Naive thymus-derived CD4-positive, alpha-beta T cell (primary cell): Measurements from ENCODE around the gene CD300E. TPM values are rescaled to one million over a fixed set of nuclear protein-coding genes. Genes with fewer than 3 reads are reported as not detected.
A peak's percentile ranks its signal among the peaks of the same experiment; 100 is the strongest.

ENCODE experiments used
- ATAC-seq: fragments of 150-1000 bp; cut with Tn5 transposase; 2 replicates; pipeline ENCODE4 v1.10.0; 2021; ENCODE audit warnings: mild to moderate bottlenecking, moderate library complexity
- CTCF ChIA-PET: fragments of 350-600 bp; sonication (Branson Sonifier 250); formaldehyde crosslinking; loops from one replicate; lab custom pipeline; 2021; ENCODE audit warnings: antibody characterized with exemption; lab: Charles Lee
- POLR2A ChIA-PET: fragments of 350-600 bp; sonication (Branson Sonifier 250); formaldehyde crosslinking; loops from one replicate; lab custom pipeline; 2021; ENCODE audit warnings: antibody characterized with exemption, inconsistent platforms; lab: Charles Lee
- DNase-seq, 9 donors: peaks; one replicate each; pipeline versions ENCODE4 v3.0.0 to v3.0.0-alpha.2; 2020 to 2022; ENCODE audit warnings: mixed read lengths in 1 of 9
- H3K27ac ChIP-seq: one replicate; pipeline ENCODE4 v1.7.0; 2013; ENCODE audit warnings: mild to moderate bottlenecking, low read depth, low read length, moderate library complexity
- H3K27me3 ChIP-seq, 2 donors: one replicate each; pipeline ENCODE4 v1.7.0; 2013; ENCODE audit warnings: low read length in 2 of 2, mild to moderate bottlenecking in 2 of 2, moderate library complexity in 2 of 2; ENCODE audit not compliant: control insufficient read depth in 2 of 2, insufficient read depth in 2 of 2
- H3K36me3 ChIP-seq, 3 experiments: 1 replicate in 2 of 3; 2 replicates in 1 of 3; pipeline ENCODE4 v1.7.0; 2013; ENCODE audit warnings: low read length in 3 of 3, mild to moderate bottlenecking in 3 of 3, moderate library complexity in 1 of 3; ENCODE audit not compliant: insufficient read depth in 3 of 3, control insufficient read depth in 2 of 3
- H3K4me1 ChIP-seq, 2 donors: one replicate each; pipeline ENCODE4 v1.7.0; 2013; ENCODE audit warnings: low read length in 2 of 2, mild to moderate bottlenecking in 2 of 2, moderate library complexity in 1 of 2; ENCODE audit not compliant: control insufficient read depth in 2 of 2, insufficient read depth in 2 of 2
- H3K4me3 ChIP-seq: 2 replicates; pipeline ENCODE4 v1.7.0; 2013; ENCODE audit warnings: mild to moderate bottlenecking, low read length
- H3K9me3 ChIP-seq, 3 experiments: 1 replicate in 2 of 3; 2 replicates in 1 of 3; pipeline ENCODE4 v1.7.0; 2013; ENCODE audit warnings: low read length in 3 of 3; ENCODE audit not compliant: control insufficient read depth in 2 of 3
- H3K27ac Mint-ChIP-seq, 9 donors: one replicate each; pipeline ENCODE4 v1.8.0; 2020 to 2022; ENCODE audit warnings: mixed read lengths in 9 of 9, mild to moderate bottlenecking in 8 of 9, moderate library complexity in 5 of 9, inconsistent platforms in 2 of 9
- H3K27me3 Mint-ChIP-seq, 5 donors: one replicate each; pipeline ENCODE4 v1.8.0; 2021 to 2022; ENCODE audit warnings: mixed read lengths in 5 of 5, mild to moderate bottlenecking in 1 of 5
- H3K36me3 Mint-ChIP-seq, 5 donors: one replicate each; pipeline ENCODE4 v1.8.0; 2020 to 2022; ENCODE audit warnings: mixed read lengths in 5 of 5, mild to moderate bottlenecking in 3 of 5, inconsistent platforms in 1 of 5
- H3K4me1 Mint-ChIP-seq, 7 donors: one replicate each; pipeline ENCODE4 v1.8.0; 2020 to 2022; ENCODE audit warnings: mixed read lengths in 7 of 7, mild to moderate bottlenecking in 3 of 7, inconsistent platforms in 1 of 7
- H3K4me3 Mint-ChIP-seq, 10 donors: one replicate each; pipeline ENCODE4 v1.8.0; 2020 to 2022; ENCODE audit warnings: mild to moderate bottlenecking in 10 of 10, mixed read lengths in 10 of 10, moderate library complexity in 6 of 10, inconsistent platforms in 2 of 10
- H3K9me3 Mint-ChIP-seq, 11 donors: one replicate each; pipeline ENCODE4 v1.8.0; 2020 to 2022; ENCODE audit warnings: mixed read lengths in 11 of 11, mild to moderate bottlenecking in 4 of 11, inconsistent platforms in 1 of 11, moderate library complexity in 1 of 11
- intact Hi-C, 2 donors: fragments of 100-400 bp; cut with micrococcal nuclease; formaldehyde crosslinking; loops; one replicate each; pipeline ENCODE4 v1.15.1; 2023
- polyA plus RNA-seq, 2 donors: library from polyadenylated mRNA; unstranded; fragments of 300-500 nt; fragmentation: Illumina TruSeq; gene quantifications; one replicate each; pipeline ENCODE4 v1.2.3, GENCODE V29; 2021
- total RNA-seq, 6 experiments: library from RNA in 5 of 6; stranded (reverse) in 5 of 6; gene quantifications; 1 replicate in 5 of 6; 2 replicates in 1 of 6; pipeline ENCODE4 v1.2.3 and lab custom pipeline; 2021 to 2026

The CD300E gene
- total and polyA plus RNA-seq, 7 experiments from 2014 or later, result 11.9 to 93.1 TPM; not detected in 5

GRCh38 chr17:74604761-74605160 lies 18.8 kb downstream of the CD300E start:
- H3K4me1 Mint-ChIP-seq, result peaks cover 8 to 40% (median 31%) of the 10 kb centered on the region in 7 donors
- no peak overlapping the region for H3K27ac Mint-ChIP-seq
- intact Hi-C loops, result loop anchor here in 1 of 2 donors (5.0 kb wide), 1 partner anchor 237 kb away; the partner anchor contains the start of gene GPR142
- ATAC-seq (no peak), DNase-seq (no peak)
- H3K9me3 ChIP-seq, result peaks cover 0 to 3% (median 0%) of the 10 kb centered on the region in 3 experiments
- CTCF ChIA-PET, result interaction anchor here (1.3 kb wide), 1 partner anchor 13 kb away, joined by 7 read pairs; the partner anchor contains the start of gene CD300LD
- H3K4me3 Mint-ChIP-seq, result no peak overlapping the region
- H3K9me3 Mint-ChIP-seq, result peaks cover 0 to 1% (median 0%) of the 10 kb centered on the region in 11 donors
- H3K4me1 ChIP-seq, result peaks cover 0 to 18% of the 10 kb centered on the region in 2 donors
- no peaks in the 10 kb centered on the region for H3K27me3 ChIP-seq
- H3K36me3 Mint-ChIP-seq, result peaks cover 0 to 4% (median 0%) of the 10 kb centered on the region in 5 donors
- no peak overlapping the region for H3K27ac ChIP-seq
- POLR2A ChIA-PET, result no interaction called here
- no peaks in the 10 kb centered on the region for H3K36me3 ChIP-seq
- peaks cover 8 to 44% (median 15%) of the 10 kb centered on the region in 5 donors for H3K27me3 Mint-ChIP-seq
- H3K4me3 ChIP-seq, result no peak overlapping the region

DNA sequence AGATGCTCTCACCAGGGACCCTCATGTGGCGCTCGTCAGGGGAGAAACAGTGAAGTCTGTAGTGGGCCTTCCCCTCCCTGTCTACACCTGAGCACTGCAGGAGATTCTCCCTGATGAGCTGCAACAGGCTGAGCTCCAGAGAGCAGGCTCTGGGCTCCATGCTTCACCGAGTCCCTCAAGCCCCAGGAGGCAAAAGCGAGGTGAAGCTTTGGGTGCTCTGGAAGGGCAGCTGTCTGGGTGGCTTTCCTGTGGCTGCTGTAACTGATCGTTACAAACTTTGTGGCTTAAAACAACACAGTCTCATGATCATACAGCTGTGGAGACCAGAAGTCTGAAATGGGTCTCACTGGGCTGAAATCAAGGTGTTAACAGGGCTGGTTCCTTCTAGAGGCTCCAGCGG lies 19.3 kb downstream of the CD300E start:
- H3K4me3 Mint-ChIP-seq, result no peak overlapping the region
- peaks cover 0 to 3% (median 0%) of the 10 kb centered on the region in 3 experiments for H3K9me3 ChIP-seq
- H3K4me1 Mint-ChIP-seq, result peaks cover 11 to 46% (median 37%) of the 10 kb centered on the region in 7 donors
- ChIA-PET CTCF (interaction anchor here (1.3 kb wide), 1 partner anchor 13 kb away, joined by 7 read pairs; the partner anchor contains the start of gene CD300LD), POLR2A (no interaction called here)
- peaks cover 0 to 1% (median 0%) of the 10 kb centered on the region in 11 donors for H3K9me3 Mint-ChIP-seq
- no peak overlapping the region for H3K27ac ChIP-seq
- H3K36me3 Mint-ChIP-seq, result peaks cover 0 to 4% (median 0%) of the 10 kb centered on the region in 5 donors
- peaks cover 8 to 49% (median 20%) of the 10 kb centered on the region in 5 donors for H3K27me3 Mint-ChIP-seq
- no peaks in the 10 kb centered on the region for H3K27me3 ChIP-seq
- intact Hi-C loops, result loop anchor here in 1 of 2 donors (5.0 kb wide), 1 partner anchor 237 kb away; the partner anchor contains the start of gene GPR142
- DNase-seq (no peak), ATAC-seq (no peak)
- H3K27ac Mint-ChIP-seq, result no peak overlapping the region
- H3K4me1 ChIP-seq, result peaks cover 0 to 18% of the 10 kb centered on the region in 2 donors
- no peaks in the 10 kb centered on the region for H3K36me3 ChIP-seq
- H3K4me3 ChIP-seq, result no peak overlapping the region

DNA sequence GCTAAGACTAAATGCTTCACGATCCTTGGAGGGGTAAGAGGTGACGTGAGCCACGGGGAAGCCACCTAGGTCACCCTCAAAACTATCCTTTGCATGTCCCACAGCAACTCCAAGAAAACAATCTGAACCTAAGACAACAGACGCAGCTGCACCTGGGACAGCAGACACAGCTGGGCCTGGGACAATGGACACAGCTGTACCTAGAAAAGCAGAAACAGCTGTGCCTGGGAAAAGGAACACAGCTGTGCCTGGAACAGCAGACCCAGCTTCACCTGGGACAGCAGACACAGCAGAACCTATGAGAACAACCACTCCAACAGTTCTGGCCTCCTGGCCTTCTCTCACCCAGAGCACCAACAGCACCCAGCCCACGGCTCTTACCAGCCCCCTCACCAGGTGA lies 19.8 kb downstream of the CD300E start:
- Histone ChIP-seq H3K27ac (no peak overlapping the region), H3K4me1 (peaks cover 0 to 18% of the 10 kb centered on the region in 2 donors), H3K9me3 (peaks cover 0 to 3% (median 0%) of the 10 kb centered on the region in 3 experiments), H3K27me3 (no peaks in the 10 kb centered on the region), H3K36me3 (no peaks in the 10 kb centered on the region), H3K4me3 (no peak overlapping the region)
- DNase-seq (no peak), ATAC-seq (no peak)
- intact Hi-C loops, result loop anchor here in 1 of 2 donors (5.0 kb wide), 1 partner anchor 236 kb away; the partner anchor contains the start of gene GPR142
- peak overlapping the region in 1 of 10 donors; percentile 71 for H3K4me3 Mint-ChIP-seq
- POLR2A ChIA-PET, result no interaction called here
- peaks cover 8 to 51% (median 20%) of the 10 kb centered on the region in 5 donors for H3K27me3 Mint-ChIP-seq
- CTCF ChIA-PET, result interaction anchor here (1.3 to 1.6 kb wide), 2 partner anchors 12 to 133 kb away, joined by 3 to 7 read pairs; partner anchors contain the start of genes CD300LD and RAB37
- peaks cover 13 to 50% (median 40%) of the 10 kb centered on the region in 7 donors for H3K4me1 Mint-ChIP-seq
- H3K9me3 Mint-ChIP-seq, result peaks cover 0 to 1% (median 0%) of the 10 kb centered on the region in 11 donors
- no peak overlapping the region for H3K27ac Mint-ChIP-seq
- peaks cover 0 to 4% (median 0%) of the 10 kb centered on the region in 5 donors for H3K36me3 Mint-ChIP-seq

DNA sequence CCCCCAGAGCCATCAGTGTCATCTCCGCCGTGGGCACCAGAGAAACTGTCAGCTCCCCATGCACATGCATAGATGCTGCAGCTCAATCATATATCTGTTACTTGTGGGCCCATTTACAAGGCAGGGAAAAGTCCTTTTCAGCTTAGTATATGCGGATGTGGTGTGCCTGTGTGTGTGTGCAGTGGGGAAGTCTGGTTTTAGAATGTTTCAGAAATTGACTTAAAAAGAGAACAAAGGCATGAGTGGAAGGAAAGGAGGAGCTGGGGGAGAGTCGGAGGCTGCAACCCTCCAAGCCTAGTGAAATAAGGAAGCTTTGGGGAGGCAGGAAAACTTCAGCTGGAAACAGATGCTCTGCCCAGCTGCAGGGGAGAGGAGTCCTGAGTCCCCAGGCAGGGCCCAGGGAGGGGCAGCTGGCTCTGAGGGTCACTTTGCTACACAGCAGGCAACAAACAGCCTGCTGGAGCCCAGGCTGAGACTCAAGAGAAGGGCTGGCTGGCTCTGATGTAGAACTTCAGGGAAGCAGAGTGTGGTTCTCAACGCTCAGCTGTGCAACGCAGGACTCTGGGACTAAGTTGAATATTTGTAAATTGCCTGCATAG lies 20.4 kb downstream of the CD300E start:
- Mint-ChIP-seq H3K9me3 (peaks cover 0 to 1% (median 0%) of the 10 kb centered on the region in 11 donors), H3K4me1 (peaks cover 17 to 56% (median 45%) of the 10 kb centered on the region in 7 donors), H3K4me3 (peak overlapping the region in 8 of 10 donors; percentile 0 to 71 (median 19)), H3K36me3 (peaks cover 0 to 4% (median 0%) of the 10 kb centered on the region in 5 donors), H3K27me3 (peaks cover 8 to 54% (median 20%) of the 10 kb centered on the region in 5 donors), H3K27ac (peak overlapping the region in 4 of 9 donors; percentile 0 to 36 (median 4))
- Histone ChIP-seq H3K27me3 (no peaks in the 10 kb centered on the region), H3K36me3 (no peaks in the 10 kb centered on the region), H3K27ac (no peak overlapping the region), H3K9me3 (peaks cover 0 to 3% (median 0%) of the 10 kb centered on the region in 3 experiments), H3K4me3 (no peak overlapping the region), H3K4me1 (peaks cover 0 to 18% of the 10 kb centered on the region in 2 donors)
- DNase-seq, result peak in 5 of 9 donors; percentile 14 to 44 (median 34)
- intact Hi-C loops, result loop anchor here in 1 of 2 donors (5.0 kb wide), 1 partner anchor 236 kb away; the partner anchor contains the start of gene GPR142
- no peak for ATAC-seq
- ChIA-PET POLR2A (no interaction called here), CTCF (interaction anchor here (1.3 to 1.6 kb wide), 2 partner anchors 12 to 134 kb away, joined by 3 to 7 read pairs; partner anchors contain the start of genes CD300LD and RAB37)

GRCh38 chr17:74601944-74602572 lies 21.5 kb downstream of the CD300E start:
- ChIA-PET CTCF (interaction anchor here (0.6 to 1.6 kb wide), 2 partner anchors 135 to 1628 kb away, joined by 3 read pairs; partner anchors contain the start of gene RAB37), POLR2A (no interaction called here)
- Histone ChIP-seq H3K4me3 (no peak overlapping the region), H3K4me1 (peaks cover 0 to 18% of the 10 kb centered on the region in 2 donors), H3K27me3 (no peaks in the 10 kb centered on the region), H3K27ac (no peak overlapping the region), H3K9me3 (peaks cover 0 to 3% (median 0%) of the 10 kb centered on the region in 3 experiments), H3K36me3 (no peaks in the 10 kb centered on the region)
- Mint-ChIP-seq H3K36me3 (no peaks in the 10 kb centered on the region), H3K9me3 (no peaks in the 10 kb centered on the region), H3K4me3 (peak overlapping the region in 3 of 10 donors; percentile 7 to 31 (median 9)), H3K4me1 (peaks cover 17 to 63% (median 45%) of the 10 kb centered on the region in 7 donors), H3K27ac (peak overlapping the region in 2 of 9 donors; percentile 3 to 46), H3K27me3 (peaks cover 4 to 46% (median 15%) of the 10 kb centered on the region in 5 donors)
- ATAC-seq (peak; percentile 40), DNase-seq (peak in 4 of 9 donors; percentile 12 to 29 (median 24))
- intact Hi-C loops, result loop anchor here (1.0 to 5.0 kb wide), 2 partner anchors 234 to 235 kb away; partner anchors contain the start of gene GPR142 (in 1 of the 2)

DNA sequence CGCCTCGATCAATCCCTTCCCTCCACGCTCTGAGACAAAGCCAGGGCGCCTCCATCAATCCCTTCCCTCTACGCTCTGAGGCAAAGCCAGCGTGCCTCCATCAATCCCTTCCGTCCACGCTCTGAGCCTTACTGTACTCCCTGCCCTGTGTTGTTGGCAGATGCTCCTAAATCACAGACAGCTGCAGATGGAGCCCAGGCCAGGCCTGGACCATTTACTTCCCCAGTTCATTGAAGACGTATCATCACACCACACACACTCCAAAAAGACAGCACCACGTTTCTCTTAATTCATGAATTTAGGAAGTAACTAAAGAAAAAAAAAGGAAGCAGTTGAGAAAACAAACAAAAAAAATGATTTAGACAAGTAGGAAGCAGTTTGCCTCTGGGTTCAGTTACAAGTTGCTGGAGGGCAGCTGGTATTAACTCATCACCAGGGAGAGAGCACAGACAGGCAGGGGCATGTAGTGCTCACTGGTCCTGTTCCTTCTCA lies 24.0 kb downstream of the CD300E start:
- H3K4me3 Mint-ChIP-seq, result peak overlapping the region in 3 of 10 donors; percentile 6 to 40 (median 37)
- no peaks in the 10 kb centered on the region for H3K27me3 ChIP-seq
- H3K27ac ChIP-seq, result no peak overlapping the region
- ATAC-seq, result peak; percentile 78
- no peak for DNase-seq
- CTCF ChIA-PET, result no interaction called here
- no peak overlapping the region for H3K4me3 ChIP-seq
- H3K9me3 ChIP-seq, result no peaks in the 10 kb centered on the region
- no peaks in the 10 kb centered on the region for H3K9me3 Mint-ChIP-seq
- peaks cover 0 to 18% of the 10 kb centered on the region in 2 donors for H3K4me1 ChIP-seq
- H3K36me3 Mint-ChIP-seq, result no peaks in the 10 kb centered on the region
- H3K4me1 Mint-ChIP-seq, result peaks cover 17 to 63% (median 45%) of the 10 kb centered on the region in 7 donors
- POLR2A ChIA-PET, result no interaction called here
- no peaks in the 10 kb centered on the region for H3K36me3 ChIP-seq
- peaks cover 4 to 47% (median 15%) of the 10 kb centered on the region in 5 donors for H3K27me3 Mint-ChIP-seq
- intact Hi-C loops, result no loop called here
- peak overlapping the region in 4 of 9 donors; percentile 12 to 71 (median 32) for H3K27ac Mint-ChIP-seq
